PFSK-1 (cell line): ENCODE results near the gene SOBP.

Experiments used
- FOXP2 ChIP-seq: optimal IDR thresholded peaks from 2 replicates; pipeline ENCODE3; 2011; ENCODE audit warnings: borderline replicate concordance, control low read depth, inconsistent platforms; ENCODE audit not compliant: insufficient read depth; ENCODE audit errors: extremely low read length, extremely low read depth
- POLR2AphosphoS5 ChIP-seq: IDR thresholded peaks from 2 replicates; pipeline ENCODE4 v1.6.1; 2012; ENCODE audit warnings: low read depth, mild to moderate bottlenecking, control low read depth, low read length, moderate library complexity
- SIN3A ChIP-seq: IDR thresholded peaks from 2 replicates; pipeline ENCODE4 v1.6.1; 2012; ENCODE audit warnings: mild to moderate bottlenecking, low read length, moderate library complexity, borderline replicate concordance; ENCODE audit not compliant: insufficient read depth
- TAF1 ChIP-seq: IDR thresholded peaks from 2 replicates; pipeline ENCODE4 v1.6.1; 2012; ENCODE audit warnings: low read length, control low read depth, borderline replicate concordance; ENCODE audit not compliant: insufficient read depth
- TF ChIP-seq, protein P1 (sequence below), 2 experiments: IDR thresholded peaks; 2 replicates each; pipeline versions ENCODE4 v1.6.1 to v1.8.0; 2011 to 2012; ENCODE audit warnings: low read depth in 2 of 2, low read length in 2 of 2, control low read depth in 1 of 2, inconsistent platforms in 1 of 2, mild to moderate bottlenecking in 1 of 2, moderate library complexity in 1 of 2; ENCODE audit not compliant: insufficient read depth in 1 of 2

Gene SOBP

DNA sequence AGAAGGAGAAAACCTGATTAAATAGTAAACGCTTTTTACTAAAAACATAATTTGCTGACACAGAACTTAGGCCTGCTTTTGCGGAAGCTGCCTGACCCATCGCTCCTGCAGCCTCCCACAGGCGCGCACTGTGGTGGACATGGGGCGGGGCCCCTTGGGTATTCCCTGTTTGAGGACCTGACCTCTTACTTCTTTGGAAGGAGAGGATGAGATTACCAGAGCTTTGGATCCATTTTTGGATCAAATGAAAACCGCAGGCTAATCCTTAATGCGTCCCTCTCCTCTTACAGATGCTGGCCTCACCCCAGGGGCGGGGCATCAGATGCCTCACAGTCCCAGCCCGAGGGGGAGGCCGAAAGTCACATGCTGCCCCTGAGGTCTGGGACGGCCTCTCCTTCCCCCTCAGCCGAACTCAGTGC lies 183.2 kb downstream of the SOBP start:
- no peak for TF ChIP-seq TAF1
- no peak for TF ChIP-seq FOXP2
- TF ChIP-seq SIN3A = no peak
- no peak for TF ChIP-seq POLR2AphosphoS5
- TF ChIP-seq, protein P1, sequence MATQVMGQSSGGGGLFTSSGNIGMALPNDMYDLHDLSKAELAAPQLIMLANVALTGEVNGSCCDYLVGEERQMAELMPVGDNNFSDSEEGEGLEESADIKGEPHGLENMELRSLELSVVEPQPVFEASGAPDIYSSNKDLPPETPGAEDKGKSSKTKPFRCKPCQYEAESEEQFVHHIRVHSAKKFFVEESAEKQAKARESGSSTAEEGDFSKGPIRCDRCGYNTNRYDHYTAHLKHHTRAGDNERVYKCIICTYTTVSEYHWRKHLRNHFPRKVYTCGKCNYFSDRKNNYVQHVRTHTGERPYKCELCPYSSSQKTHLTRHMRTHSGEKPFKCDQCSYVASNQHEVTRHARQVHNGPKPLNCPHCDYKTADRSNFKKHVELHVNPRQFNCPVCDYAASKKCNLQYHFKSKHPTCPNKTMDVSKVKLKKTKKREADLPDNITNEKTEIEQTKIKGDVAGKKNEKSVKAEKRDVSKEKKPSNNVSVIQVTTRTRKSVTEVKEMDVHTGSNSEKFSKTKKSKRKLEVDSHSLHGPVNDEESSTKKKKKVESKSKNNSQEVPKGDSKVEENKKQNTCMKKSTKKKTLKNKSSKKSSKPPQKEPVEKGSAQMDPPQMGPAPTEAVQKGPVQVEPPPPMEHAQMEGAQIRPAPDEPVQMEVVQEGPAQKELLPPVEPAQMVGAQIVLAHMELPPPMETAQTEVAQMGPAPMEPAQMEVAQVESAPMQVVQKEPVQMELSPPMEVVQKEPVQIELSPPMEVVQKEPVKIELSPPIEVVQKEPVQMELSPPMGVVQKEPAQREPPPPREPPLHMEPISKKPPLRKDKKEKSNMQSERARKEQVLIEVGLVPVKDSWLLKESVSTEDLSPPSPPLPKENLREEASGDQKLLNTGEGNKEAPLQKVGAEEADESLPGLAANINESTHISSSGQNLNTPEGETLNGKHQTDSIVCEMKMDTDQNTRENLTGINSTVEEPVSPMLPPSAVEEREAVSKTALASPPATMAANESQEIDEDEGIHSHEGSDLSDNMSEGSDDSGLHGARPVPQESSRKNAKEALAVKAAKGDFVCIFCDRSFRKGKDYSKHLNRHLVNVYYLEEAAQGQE (IDR thresholded peaks at IDR 0.05; ENCODE audit: insufficient read depth in 1 of 2, low read depth in 2 of 2, low read length in 2 of 2) = no peak

- no peak for TF ChIP-seq POLR2AphosphoS5
- TF ChIP-seq SIN3A = no peak
- TF ChIP-seq, protein P1 (IDR thresholded peaks at IDR 0.05; ENCODE audit: insufficient read depth in 1 of 2, low read depth in 2 of 2, low read length in 2 of 2) = 0 out of 4 replicates have a peak, but pooled peaks of 1 of the 2 experiments have one; percentile 20
- TF ChIP-seq FOXP2 = peak; percentile 65
- no peak for TF ChIP-seq TAF1
Observed at GRCh38 chr6:107674995-107675738, 185.2 kb downstream of the SOBP start.

DNA sequence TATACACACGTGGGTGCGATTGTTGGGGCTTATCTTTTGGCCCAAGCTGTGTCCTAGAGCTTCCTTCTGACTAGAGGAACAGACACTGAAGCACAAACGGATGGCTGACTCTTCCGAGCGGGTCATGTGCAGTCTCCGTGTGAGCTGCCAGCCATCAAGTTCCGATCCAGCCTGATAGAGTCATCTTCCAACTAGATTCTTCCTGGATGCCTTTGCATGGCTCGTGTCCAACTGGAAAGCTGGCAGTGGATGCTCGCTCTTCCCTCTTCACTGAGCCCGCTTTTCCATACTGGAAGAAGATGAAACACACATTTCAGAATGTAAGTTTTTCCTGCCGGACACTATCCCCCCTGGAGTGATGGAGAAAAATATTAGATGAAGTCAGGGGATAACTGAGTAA lies 186.1 kb downstream of the SOBP start:
- TF ChIP-seq FOXP2 = no peak
- no peak for TF ChIP-seq SIN3A
- no peak for TF ChIP-seq POLR2AphosphoS5
- no peak for TF ChIP-seq TAF1
- TF ChIP-seq, protein P1 (IDR thresholded peaks at IDR 0.05; ENCODE audit: insufficient read depth in 1 of 2, low read depth in 2 of 2, low read length in 2 of 2) = no peak

GRCh38 chr6:107677399-107677798 lies 187.5 kb downstream of the SOBP start:
- no peak for TF ChIP-seq POLR2AphosphoS5
- no peak for TF ChIP-seq FOXP2
- no peak for TF ChIP-seq TAF1
- TF ChIP-seq, protein P1 (IDR thresholded peaks at IDR 0.05; ENCODE audit: insufficient read depth in 1 of 2, low read depth in 2 of 2, low read length in 2 of 2) = no peak
